Measurements from ENCODE around the gene GRM1. TPM values are rescaled to one million over a fixed set of nuclear protein-coding genes. Genes with fewer than 3 reads are reported as not detected.

The GRM1 gene
- total RNA-seq, 1 donor from 2014 or later, result 22.3 TPM

GRCh38 chr6:146388736-146389364 is 360.0 kb downstream of the GRM1 start:
- DNase-seq, result no peak

- DNase-seq, result no peak
Measured at GRCh38 chr6:146389740-146390139, 360.9 kb downstream of the GRM1 start.

GRCh38 chr6:146397638-146398037 is 368.8 kb downstream of the GRM1 start:
- no peak for DNase-seq

GRCh38 chr6:146402476-146402875 is 373.6 kb downstream of the GRM1 start:
- no peak for DNase-seq

- no peak for DNase-seq
Measured at GRCh38 chr6:146408583-146408982, 379.7 kb downstream of the GRM1 start.

GRCh38 chr6:146410851-146411595 is 382.2 kb downstream of the GRM1 start:
- no peak for DNase-seq

GRCh38 chr6:146419576-146419975 is 390.7 kb downstream of the GRM1 start:
- DNase-seq, result no peak

GRCh38 chr6:146420255-146420654 is 391.4 kb downstream of the GRM1 start:
- DNase-seq, result no peak

- no peak for DNase-seq
Measured at GRCh38 chr6:146422789-146423375, 394.0 kb downstream of the GRM1 start.

- DNase-seq, result no peak
Measured at GRCh38 chr6:146423452-146423851, 394.6 kb downstream of the GRM1 start.

- DNase-seq, result no peak
Measured at GRCh38 chr6:146426516-146426915, 397.7 kb downstream of the GRM1 start.

- DNase-seq, result peak; percentile 7
Measured at GRCh38 chr6:146429831-146430230, 401.0 kb downstream of the GRM1 start.

GRCh38 chr6:146433881-146434731 is 405.2 kb downstream of the GRM1 start:
- DNase-seq, result peak; percentile 7

GRCh38 chr6:146434732-146435390 is 406.0 kb downstream of the GRM1 start:
- no peak for DNase-seq

GRCh38 chr6:146441907-146442306 is 413.0 kb downstream of the GRM1 start:
- DNase-seq, result no peak

- DNase-seq, result no peak
Measured at GRCh38 chr6:146444189-146444588, 415.3 kb downstream of the GRM1 start.

GRCh38 chr6:146445233-146445632 is 416.4 kb downstream of the GRM1 start:
- no peak for DNase-seq

GRCh38 chr6:146456886-146457285 is 428.0 kb downstream of the GRM1 start:
- DNase-seq, result no peak

- no peak for DNase-seq
Measured at GRCh38 chr6:146460941-146461340, 432.1 kb downstream of the GRM1 start.

- no peak for DNase-seq
Measured at GRCh38 chr6:146470091-146470770, 441.4 kb downstream of the GRM1 start.

GRCh38 chr6:146472918-146473317 is 444.1 kb downstream of the GRM1 start:
- no peak for DNase-seq

- no peak for DNase-seq
Measured at GRCh38 chr6:146481527-146481926, 452.7 kb downstream of the GRM1 start.

Measured in occipital lobe (tissue), 2 donors.